B cell (primary cell): Measurements from ENCODE around the gene TM7SF3. TPM values are rescaled to one million over a fixed set of nuclear protein-coding genes. Genes with fewer than 3 reads are reported as not detected.
"Not testable (repeated sequence)": the region's sequence is repeated elsewhere in the genome, so short reads cannot be mapped to it uniquely, and the experiment has no call there.

Experiments
- ATAC-seq: fragments of 200-7000 bp; cut with Tn5 transposase; one replicate; pipeline ENCODE4 v1.10.0; 2021; ENCODE audit warnings: low read depth, mild to moderate bottlenecking, moderate number of reproducible peaks, moderate library complexity
- CTCF ChIA-PET: fragments of 350-600 bp; sonication (Branson Sonifier 250); formaldehyde crosslinking; loops from one replicate; lab custom pipeline; 2021; ENCODE audit warnings: antibody characterized with exemption, inconsistent platforms; lab: Charles Lee
- POLR2A ChIA-PET: fragments of 350-600 bp; sonication (Branson Sonifier 250); formaldehyde crosslinking; loops from one replicate; lab custom pipeline; 2021; ENCODE audit warnings: antibody characterized with exemption; lab: Charles Lee
- DNase-seq: peaks from one replicate; pipeline ENCODE4 v3.0.0; 2013
- H2AFZ ChIP-seq: 2 replicates; pipeline ENCODE4 v1.6.1; 2012; ENCODE audit warnings: mild to moderate bottlenecking, low read depth, low read length; ENCODE audit not compliant: insufficient read depth, poor library complexity, severe bottlenecking
- H3K27ac ChIP-seq, 2 donors: 1 replicate in 1 of 2; 2 replicates in 1 of 2; pipeline ENCODE4 v1.5.1; 2012 to 2013; ENCODE audit warnings: low read length in 2 of 2, mild to moderate bottlenecking in 2 of 2, moderate library complexity in 1 of 2
- H3K27me3 ChIP-seq, 4 experiments: fragments of 200-600 bp in 1 of 4; sonication (generic) in 1 of 4; replicated peaks in 1 of 4; 1 replicate in 2 of 4; 2 replicates in 2 of 4; pipeline versions ENCODE4 v1.6.1 to v1.7.0; 2013 to 2016; ENCODE audit warnings: low read length in 3 of 4, mild to moderate bottlenecking in 2 of 4, mixed read lengths in 1 of 4, moderate library complexity in 1 of 4; ENCODE audit not compliant: insufficient read depth in 4 of 4, control insufficient read depth in 3 of 4; ENCODE audit errors: control extremely low read depth in 1 of 4
- H3K36me3 ChIP-seq, 2 experiments: replicated peaks in 1 of 2; 1 replicate in 1 of 2; 2 replicates in 1 of 2; pipeline versions ENCODE4 v1.6.1 to v1.7.1; 2013; ENCODE audit warnings: low read length in 1 of 2; ENCODE audit not compliant: insufficient read depth in 2 of 2, control insufficient read depth in 1 of 2; ENCODE audit errors: control extremely low read depth in 1 of 2, extremely low read depth in 1 of 2
- H3K4me1 ChIP-seq, 2 donors: fragments of 200-600 bp in 1 of 2; sonication (generic) in 1 of 2; 1 replicate in 1 of 2; 2 replicates in 1 of 2; pipeline versions ENCODE4 v1.5.1 to v1.6.1; 2013 to 2017; ENCODE audit warnings: low read length in 2 of 2; ENCODE audit not compliant: control insufficient read depth in 2 of 2, insufficient read depth in 2 of 2
- H3K4me2 ChIP-seq: replicated peaks from 2 replicates; pipeline ENCODE3; 2012; ENCODE audit warnings: mild to moderate bottlenecking, low read depth, low read length; ENCODE audit not compliant: poor library complexity, severe bottlenecking
- H3K4me3 ChIP-seq, 5 experiments: fragments of 200-600 bp in 1 of 5; sonication (generic) in 1 of 5; 1 replicate in 3 of 5; 2 replicates in 2 of 5; pipeline versions ENCODE4 v1.5.1 to v1.7.0; 2011 to 2016; ENCODE audit warnings: low read length in 4 of 5, mild to moderate bottlenecking in 4 of 5, low read depth in 2 of 5, control low read depth in 1 of 5, moderate library complexity in 1 of 5; ENCODE audit not compliant: insufficient read depth in 1 of 5; ENCODE audit errors: control extremely low read depth in 1 of 5, extremely low read depth in 1 of 5
- H3K79me2 ChIP-seq: fragments of 200-600 bp; sonication (generic); one replicate; pipeline ENCODE4 v1.6.0; 2016; ENCODE audit warnings: low read length; ENCODE audit not compliant: control insufficient read depth, insufficient read depth
- H3K9ac ChIP-seq: fragments of 200-600 bp; sonication (generic); 2 replicates; pipeline ENCODE4 v1.6.1; 2017; ENCODE audit warnings: mild to moderate bottlenecking, low read length, moderate library complexity
- H3K9me3 ChIP-seq, 3 donors: one replicate each; pipeline versions ENCODE4 v1.6.1 to v1.7.1; 2013; ENCODE audit warnings: low read length in 2 of 3; ENCODE audit not compliant: control insufficient read depth in 2 of 3, insufficient read depth in 1 of 3; ENCODE audit errors: control extremely low read depth in 1 of 3
- H4K20me1 ChIP-seq: 2 replicates; pipeline ENCODE4 v1.6.0; 2012; ENCODE audit warnings: mild to moderate bottlenecking, low read length; ENCODE audit not compliant: insufficient read depth, control insufficient read depth, poor library complexity, severe bottlenecking
- H3K27ac Mint-ChIP-seq: one replicate; pipeline ENCODE4 v1.8.0; 2021; ENCODE audit warnings: mixed read lengths
- H3K27me3 Mint-ChIP-seq: one replicate; pipeline ENCODE4 v1.8.0; 2021; ENCODE audit warnings: mixed read lengths
- H3K4me1 Mint-ChIP-seq: one replicate; pipeline ENCODE4 v1.8.0; 2021; ENCODE audit warnings: mixed read lengths
- H3K4me3 Mint-ChIP-seq: one replicate; pipeline ENCODE4 v1.8.0; 2021; ENCODE audit warnings: mixed read lengths
- H3K9me3 Mint-ChIP-seq: one replicate; pipeline ENCODE4 v1.8.0; 2022; ENCODE audit warnings: mixed read lengths; ENCODE audit not compliant: insufficient read depth
- EZH2 ChIP-seq: IDR thresholded peaks from 2 replicates; pipeline ENCODE4 v1.6.1; 2012; ENCODE audit warnings: borderline replicate concordance, low read depth, mild to moderate bottlenecking, moderate library complexity, low read length; ENCODE audit not compliant: insufficient read depth, poor library complexity, severe bottlenecking
- WGBS: methylation state at CpG from one replicate; pipeline ENCODE4 v1.1.5; 2013; ENCODE audit warnings: missing lambda C conversion rate; ENCODE audit not compliant: insufficient coverage; 5-methylcytosine and 5-hydroxymethylcytosine counted together
- intact Hi-C: fragments of 100-400 bp; cut with micrococcal nuclease; formaldehyde crosslinking; loops from one replicate; pipeline ENCODE4 v1.10.0; 2022
- polyA plus RNA-seq: library from polyadenylated mRNA; depleted of rRNA; stranded (reverse); fragments of >200 nt; gene quantifications from 2 replicates; pipeline ENCODE4 v1.2.3, GENCODE V29; 2012
- total RNA-seq, 2 donors: library from RNA; stranded (reverse); fragments of 120-200 nt in 1 of 2; gene quantifications; 1 replicate in 1 of 2; 2 replicates in 1 of 2; pipeline versions ENCODE4 v1.2.3 to v1.2.4, GENCODE V29; 2013 to 2022
- TF ChIP-seq, protein P1 (sequence below): fragments of 200-600 bp; IDR thresholded peaks from one replicate; pipeline ENCODE4 v1.8.0; 2022; ENCODE audit warnings: antibody characterized with exemption, mild to moderate bottlenecking

TM7SF3 gene
- total and polyA plus RNA-seq, 2 donors (not counting 1 experiment from before 2014, with no cell fraction given), result 24.5 to 33.5 TPM

DNA sequence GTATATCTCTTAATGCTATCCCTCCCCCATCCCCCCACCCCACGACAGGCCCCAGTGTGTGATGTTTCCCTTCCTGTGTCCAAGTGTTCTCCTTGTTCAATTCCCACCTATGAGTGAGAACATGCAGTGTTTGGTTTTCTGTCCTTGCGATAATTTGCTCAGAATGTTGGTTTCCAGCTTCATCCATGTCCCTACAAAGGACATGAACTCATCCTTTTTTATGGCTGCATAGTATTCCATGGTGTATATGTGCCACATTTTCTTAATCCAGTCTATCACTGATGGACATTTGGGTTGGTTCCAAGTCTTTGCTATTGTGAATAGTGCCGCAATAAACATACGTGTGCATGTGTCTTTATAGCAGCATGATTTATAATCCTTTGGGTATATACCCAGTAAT, 26.5 kb upstream of the TM7SF3 start:
- DNase-seq, H3K4me2 ChIP-seq, H3K27me3 Mint-ChIP-seq, H3K4me1 Mint-ChIP-seq, H3K27me3 ChIP-seq, H3K4me3 ChIP-seq, ATAC-seq, H3K4me3 Mint-ChIP-seq, H3K4me1 ChIP-seq, H3K9ac ChIP-seq, H3K27ac ChIP-seq, H2AFZ ChIP-seq, CTCF ChIA-PET, H4K20me1 ChIP-seq, H3K9me3 ChIP-seq, POLR2A ChIA-PET, H3K79me2 ChIP-seq, H3K27ac Mint-ChIP-seq: not testable (repeated sequence)
- no CpG with 5 or more reads among the region's 4 CpGs for WGBS
- intact Hi-C loops, result loop anchor here (10.0 kb wide), 1 partner anchor 1314 kb away; no protein-coding TSS in a partner anchor
- H3K36me3 ChIP-seq, result peaks cover 3 to 14% of the 10 kb centered on the region in 2 experiments
- H3K9me3 Mint-ChIP-seq, result peaks cover 16% of the 10 kb centered on the region

DNA sequence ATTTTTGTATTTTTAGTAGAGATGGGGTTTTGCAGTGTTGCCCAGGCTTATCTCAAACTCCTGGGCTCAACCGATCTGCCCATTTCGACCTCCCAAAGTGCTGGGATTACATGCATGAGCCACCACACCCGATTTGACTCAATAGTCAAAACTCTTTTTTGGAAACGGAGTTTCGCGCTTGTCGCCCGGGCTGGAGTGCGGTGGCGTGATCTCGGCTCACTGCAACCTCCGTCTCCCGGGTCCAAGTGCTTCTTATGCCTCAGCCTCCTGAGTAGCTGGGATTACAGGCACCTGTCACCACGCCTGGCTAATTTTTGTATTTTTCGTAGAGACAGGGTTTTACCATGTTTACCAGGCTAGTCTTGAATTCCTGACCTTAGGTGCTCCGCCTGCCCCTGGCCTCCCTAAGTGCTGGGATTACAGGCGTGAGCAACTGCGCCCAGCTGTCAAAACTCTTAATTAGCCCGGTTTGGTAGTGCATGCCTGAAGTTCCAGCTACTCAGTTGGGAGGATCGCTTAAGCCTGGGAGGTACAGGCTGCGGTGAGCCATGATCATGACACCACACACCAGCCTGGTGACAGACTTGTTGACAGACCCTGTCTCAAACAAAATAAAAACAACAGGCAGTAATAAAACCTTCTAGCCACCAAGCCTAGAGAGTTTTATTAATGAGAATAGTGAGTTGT, 20.6 kb upstream of the TM7SF3 start:
- H3K9me3 Mint-ChIP-seq, result no peaks in the 10 kb centered on the region
- ATAC-seq (no peak), DNase-seq (no peak)
- CTCF ChIA-PET, result interaction anchor here (0.6 kb wide), 1 partner anchor 19 kb away, joined by 4 read pairs; no protein-coding TSS in a partner anchor
- Histone ChIP-seq H3K9ac (no peak overlapping the region), H4K20me1 (no peaks in the 10 kb centered on the region), H3K27me3 (no peaks in the 10 kb centered on the region), H3K4me3 (no peak overlapping the region), H3K79me2 (no peaks in the 10 kb centered on the region), H3K9me3 (peaks cover 0 to 7% (median 0%) of the 10 kb centered on the region in 3 donors), H2AFZ (no peak overlapping the region), H3K36me3 (peaks cover 17 to 47% of the 10 kb centered on the region in 2 experiments), H3K4me2 (no peak overlapping the region), H3K4me1 (no peaks in the 10 kb centered on the region), H3K27ac (no peak overlapping the region)
- intact Hi-C loops, result no loop called here
- H3K4me3 Mint-ChIP-seq, result no peak overlapping the region
- TF ChIP-seq, protein P1, sequence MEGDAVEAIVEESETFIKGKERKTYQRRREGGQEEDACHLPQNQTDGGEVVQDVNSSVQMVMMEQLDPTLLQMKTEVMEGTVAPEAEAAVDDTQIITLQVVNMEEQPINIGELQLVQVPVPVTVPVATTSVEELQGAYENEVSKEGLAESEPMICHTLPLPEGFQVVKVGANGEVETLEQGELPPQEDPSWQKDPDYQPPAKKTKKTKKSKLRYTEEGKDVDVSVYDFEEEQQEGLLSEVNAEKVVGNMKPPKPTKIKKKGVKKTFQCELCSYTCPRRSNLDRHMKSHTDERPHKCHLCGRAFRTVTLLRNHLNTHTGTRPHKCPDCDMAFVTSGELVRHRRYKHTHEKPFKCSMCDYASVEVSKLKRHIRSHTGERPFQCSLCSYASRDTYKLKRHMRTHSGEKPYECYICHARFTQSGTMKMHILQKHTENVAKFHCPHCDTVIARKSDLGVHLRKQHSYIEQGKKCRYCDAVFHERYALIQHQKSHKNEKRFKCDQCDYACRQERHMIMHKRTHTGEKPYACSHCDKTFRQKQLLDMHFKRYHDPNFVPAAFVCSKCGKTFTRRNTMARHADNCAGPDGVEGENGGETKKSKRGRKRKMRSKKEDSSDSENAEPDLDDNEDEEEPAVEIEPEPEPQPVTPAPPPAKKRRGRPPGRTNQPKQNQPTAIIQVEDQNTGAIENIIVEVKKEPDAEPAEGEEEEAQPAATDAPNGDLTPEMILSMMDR, result no peak
- no peak for TF ChIP-seq EZH2
- WGBS, result over 99% methylated on average over 17 of the region's 21 CpGs
- no peaks in the 10 kb centered on the region for H3K27me3 Mint-ChIP-seq
- no peaks in the 10 kb centered on the region for H3K4me1 Mint-ChIP-seq
- POLR2A ChIA-PET, result no interaction called here
- H3K27ac Mint-ChIP-seq, result no peak overlapping the region
